Measurements from ENCODE around the gene PPP6R1.

- TF ChIP-seq POLR2AphosphoS5 (IDR thresholded peaks at IDR 0.05), result no peak
- TF ChIP-seq, protein P1, sequence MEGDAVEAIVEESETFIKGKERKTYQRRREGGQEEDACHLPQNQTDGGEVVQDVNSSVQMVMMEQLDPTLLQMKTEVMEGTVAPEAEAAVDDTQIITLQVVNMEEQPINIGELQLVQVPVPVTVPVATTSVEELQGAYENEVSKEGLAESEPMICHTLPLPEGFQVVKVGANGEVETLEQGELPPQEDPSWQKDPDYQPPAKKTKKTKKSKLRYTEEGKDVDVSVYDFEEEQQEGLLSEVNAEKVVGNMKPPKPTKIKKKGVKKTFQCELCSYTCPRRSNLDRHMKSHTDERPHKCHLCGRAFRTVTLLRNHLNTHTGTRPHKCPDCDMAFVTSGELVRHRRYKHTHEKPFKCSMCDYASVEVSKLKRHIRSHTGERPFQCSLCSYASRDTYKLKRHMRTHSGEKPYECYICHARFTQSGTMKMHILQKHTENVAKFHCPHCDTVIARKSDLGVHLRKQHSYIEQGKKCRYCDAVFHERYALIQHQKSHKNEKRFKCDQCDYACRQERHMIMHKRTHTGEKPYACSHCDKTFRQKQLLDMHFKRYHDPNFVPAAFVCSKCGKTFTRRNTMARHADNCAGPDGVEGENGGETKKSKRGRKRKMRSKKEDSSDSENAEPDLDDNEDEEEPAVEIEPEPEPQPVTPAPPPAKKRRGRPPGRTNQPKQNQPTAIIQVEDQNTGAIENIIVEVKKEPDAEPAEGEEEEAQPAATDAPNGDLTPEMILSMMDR (IDR thresholded peaks at IDR 0.05), result no peak
Measured at GRCh38 chr19:55188625-55189024, 70.2 kb downstream of the PPP6R1 start.
